Measurements from ENCODE around the gene SYNPO2.

DNA sequence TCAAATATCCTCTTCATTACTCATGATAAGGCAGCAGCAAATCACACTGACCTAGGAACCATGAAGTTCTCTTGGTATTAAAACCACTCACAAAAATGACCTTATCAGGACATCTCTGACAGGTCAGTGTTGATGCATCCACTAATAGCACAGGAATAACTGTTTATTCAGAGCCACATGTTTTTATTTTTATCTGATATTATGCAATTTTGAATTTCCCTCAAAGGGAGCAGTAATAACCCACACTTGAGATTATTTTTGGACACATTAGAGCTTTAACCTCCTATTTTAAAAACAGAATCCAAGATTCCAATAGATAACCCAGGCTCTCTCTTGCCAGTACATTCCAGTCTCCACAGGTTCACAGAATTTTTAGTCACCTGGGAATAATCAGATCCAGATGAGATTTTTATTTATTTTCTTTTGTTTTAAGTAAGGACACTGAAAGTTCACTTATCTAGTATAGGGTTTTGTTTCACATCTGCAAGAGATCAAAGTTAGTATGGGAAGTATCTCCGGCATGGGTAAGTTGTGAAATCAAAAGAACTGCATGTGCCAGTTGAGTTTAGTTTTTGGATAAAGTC, 210.7 kb downstream of the SYNPO2 start:
- TF ChIP-seq, protein P1, sequence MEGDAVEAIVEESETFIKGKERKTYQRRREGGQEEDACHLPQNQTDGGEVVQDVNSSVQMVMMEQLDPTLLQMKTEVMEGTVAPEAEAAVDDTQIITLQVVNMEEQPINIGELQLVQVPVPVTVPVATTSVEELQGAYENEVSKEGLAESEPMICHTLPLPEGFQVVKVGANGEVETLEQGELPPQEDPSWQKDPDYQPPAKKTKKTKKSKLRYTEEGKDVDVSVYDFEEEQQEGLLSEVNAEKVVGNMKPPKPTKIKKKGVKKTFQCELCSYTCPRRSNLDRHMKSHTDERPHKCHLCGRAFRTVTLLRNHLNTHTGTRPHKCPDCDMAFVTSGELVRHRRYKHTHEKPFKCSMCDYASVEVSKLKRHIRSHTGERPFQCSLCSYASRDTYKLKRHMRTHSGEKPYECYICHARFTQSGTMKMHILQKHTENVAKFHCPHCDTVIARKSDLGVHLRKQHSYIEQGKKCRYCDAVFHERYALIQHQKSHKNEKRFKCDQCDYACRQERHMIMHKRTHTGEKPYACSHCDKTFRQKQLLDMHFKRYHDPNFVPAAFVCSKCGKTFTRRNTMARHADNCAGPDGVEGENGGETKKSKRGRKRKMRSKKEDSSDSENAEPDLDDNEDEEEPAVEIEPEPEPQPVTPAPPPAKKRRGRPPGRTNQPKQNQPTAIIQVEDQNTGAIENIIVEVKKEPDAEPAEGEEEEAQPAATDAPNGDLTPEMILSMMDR (conservative IDR thresholded peaks at IDR 0.05; ENCODE audit: low read depth, low read length), result no peak
- TF ChIP-seq EZH2 (IDR thresholded peaks at IDR 0.05; ENCODE audit: borderline replicate concordance, low read depth, low read length, poor library complexity, severe bottlenecking), result no peak

All from A673 (cell line).